ENCODE data around the gene TPP1. TPM values are rescaled to one million over a fixed set of nuclear protein-coding genes. Genes with fewer than 3 reads are reported as not detected.

Gene TPP1
- total RNA-seq, 1 donor from 2014 or later = 101 TPM

DNA sequence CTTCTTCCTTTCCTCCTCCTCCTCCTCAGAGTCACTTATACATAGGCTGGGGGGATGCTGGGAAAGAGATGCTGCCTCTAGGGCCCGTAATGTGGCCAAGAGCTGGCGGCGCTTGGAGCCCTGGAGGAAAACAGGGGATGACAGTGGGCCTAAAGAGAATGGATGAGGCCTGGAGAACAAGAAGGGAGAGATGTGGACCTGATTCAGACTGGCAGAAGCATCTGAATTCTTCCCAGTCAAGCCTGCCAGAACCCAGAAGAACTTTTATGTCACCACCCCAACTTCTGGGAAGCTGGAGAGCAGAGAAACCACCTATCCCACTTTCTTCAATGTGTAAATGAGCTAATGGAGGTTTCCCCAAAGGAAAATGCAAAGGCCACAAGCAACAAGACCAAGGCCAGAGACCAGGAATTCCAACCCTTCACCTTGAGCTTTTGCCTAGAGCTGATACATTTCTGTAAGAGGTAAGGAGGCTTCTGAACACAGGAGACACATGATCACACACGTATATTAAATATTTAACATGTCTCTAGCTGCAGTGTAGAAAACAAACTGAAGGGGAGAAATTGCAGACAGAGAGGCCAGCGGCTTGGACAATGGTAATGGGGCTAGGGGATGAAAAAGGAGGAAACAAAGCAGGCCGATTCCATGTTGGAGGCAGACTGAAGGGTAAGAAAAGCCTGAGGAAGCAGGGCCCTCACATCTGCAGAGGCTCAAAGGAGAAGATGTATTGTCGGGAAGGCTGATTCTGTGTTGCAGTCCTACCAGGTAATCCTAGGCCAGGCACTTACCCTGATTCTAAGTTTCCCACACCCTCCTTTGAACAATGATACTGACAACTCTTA, 16.9 kb downstream of the TPP1 start:
- H3K4me1 Mint-ChIP-seq (ENCODE audit: low read depth) = peaks cover 7% of the 10 kb centered on the region
- H3K36me3 Mint-ChIP-seq (ENCODE audit: low read depth) = peaks cover 21% of the 10 kb centered on the region
- no peaks in the 10 kb centered on the region for H3K9me3 Mint-ChIP-seq (ENCODE audit: low read depth)
- DNase-seq (ENCODE audit: low spot score) = no peak
- no peak overlapping the region for H3K4me3 Mint-ChIP-seq (ENCODE audit: unreplicated experiment)
- no peaks in the 10 kb centered on the region for H3K27me3 Mint-ChIP-seq (ENCODE audit: low read depth)
- no peak for TF ChIP-seq CTCF (IDR thresholded peaks at IDR 0.05)
- H3K27ac Mint-ChIP-seq (ENCODE audit: unreplicated experiment) = peak overlapping the region; percentile 62

DNA sequence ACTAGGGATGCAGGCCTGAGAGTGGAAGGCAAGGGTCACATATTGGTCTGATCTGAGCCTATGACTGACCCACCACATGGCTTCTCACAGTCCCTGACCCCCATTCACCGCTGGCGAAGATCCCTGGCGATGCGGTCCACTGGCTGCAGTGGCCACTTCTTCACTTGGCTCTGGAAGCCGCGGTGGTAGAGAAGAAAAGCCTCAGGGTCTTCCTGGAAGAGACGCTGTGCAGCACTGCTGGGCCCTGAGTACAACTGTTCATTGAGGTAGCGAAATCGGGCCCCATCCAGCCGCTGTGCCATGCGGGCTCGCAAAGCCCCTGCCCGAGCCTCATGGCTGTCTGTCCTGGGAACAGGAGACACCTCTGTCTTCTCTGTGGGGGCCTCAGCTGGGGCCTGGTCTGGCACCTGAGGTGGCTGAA, 18.2 kb downstream of the TPP1 start:
- Mint-ChIP-seq H3K27ac (ENCODE audit: unreplicated experiment) (no peak overlapping the region), H3K36me3 (ENCODE audit: low read depth) (peaks cover 22% of the 10 kb centered on the region), H3K4me3 (ENCODE audit: unreplicated experiment) (no peak overlapping the region)

GRCh38 chr11:6599881-6600390, 19.3 kb downstream of the TPP1 start:
- Mint-ChIP-seq H3K27ac (ENCODE audit: unreplicated experiment) (no peak overlapping the region), H3K4me3 (ENCODE audit: unreplicated experiment) (no peak overlapping the region), H3K9me3 (ENCODE audit: low read depth) (no peaks in the 10 kb centered on the region), H3K4me1 (ENCODE audit: low read depth) (peaks cover 7% of the 10 kb centered on the region), H3K36me3 (ENCODE audit: low read depth) (peaks cover 22% of the 10 kb centered on the region), H3K27me3 (ENCODE audit: low read depth) (no peaks in the 10 kb centered on the region)
- no peak for DNase-seq (ENCODE audit: low spot score)
- no peak for TF ChIP-seq CTCF (IDR thresholded peaks at IDR 0.05)

More for the DNA sequence above, 18.2 kb downstream of the TPP1 start:
- H3K4me1 Mint-ChIP-seq (ENCODE audit: low read depth) = peaks cover 7% of the 10 kb centered on the region
- no peak for DNase-seq (ENCODE audit: low spot score)
- no peaks in the 10 kb centered on the region for H3K9me3 Mint-ChIP-seq (ENCODE audit: low read depth)
- no peaks in the 10 kb centered on the region for H3K27me3 Mint-ChIP-seq (ENCODE audit: low read depth)
- TF ChIP-seq CTCF (IDR thresholded peaks at IDR 0.05) = no peak

DNA sequence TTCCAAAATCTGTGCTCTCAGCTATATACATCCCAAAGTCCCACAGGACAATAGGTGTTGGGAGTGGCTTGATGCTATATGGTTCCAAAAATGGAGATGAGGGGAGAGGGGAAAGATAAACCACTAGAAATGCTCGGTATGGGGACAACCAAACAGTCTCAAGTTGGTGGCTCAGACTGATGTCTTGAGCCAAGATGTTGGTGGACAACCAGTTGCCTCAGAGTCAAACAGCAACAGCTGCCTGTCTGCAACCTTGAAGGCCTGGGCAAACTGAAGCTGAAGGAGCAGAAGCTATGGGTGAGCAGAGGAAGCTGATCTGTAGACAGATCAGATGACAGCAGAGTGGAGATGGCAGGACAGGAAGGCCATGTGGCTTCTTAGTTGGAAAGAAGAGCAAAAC, 19.8 kb downstream of the TPP1 start:
- peaks cover 7% of the 10 kb centered on the region for H3K4me1 Mint-ChIP-seq (ENCODE audit: low read depth)
- no peak overlapping the region for H3K4me3 Mint-ChIP-seq (ENCODE audit: unreplicated experiment)
- no peak overlapping the region for H3K27ac Mint-ChIP-seq (ENCODE audit: unreplicated experiment)
- DNase-seq (ENCODE audit: low spot score) = no peak
- H3K27me3 Mint-ChIP-seq (ENCODE audit: low read depth) = no peaks in the 10 kb centered on the region
- H3K36me3 Mint-ChIP-seq (ENCODE audit: low read depth) = peaks cover 24% of the 10 kb centered on the region
- no peak for TF ChIP-seq CTCF (IDR thresholded peaks at IDR 0.05)
- no peaks in the 10 kb centered on the region for H3K9me3 Mint-ChIP-seq (ENCODE audit: low read depth)

DNA sequence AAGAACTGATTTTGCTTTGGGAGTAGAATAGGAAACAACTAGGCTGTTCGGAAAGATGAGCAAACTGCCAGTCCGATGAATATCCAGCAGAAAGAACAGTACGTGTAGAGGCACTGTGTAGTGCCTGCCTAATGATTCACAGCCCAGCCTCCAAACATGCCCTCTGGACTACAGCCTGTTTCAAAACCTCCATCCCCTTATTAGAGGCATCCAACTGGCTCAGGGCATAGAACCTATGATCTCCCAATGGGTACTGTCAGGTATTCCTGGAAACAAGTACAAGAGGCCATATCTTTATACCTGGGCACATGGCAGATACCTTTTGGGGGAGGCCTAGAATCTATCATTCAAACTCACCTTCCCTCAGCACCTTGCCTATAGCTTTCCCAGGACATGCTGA, 20.7 kb downstream of the TPP1 start:
- peaks cover 11% of the 10 kb centered on the region for H3K4me1 Mint-ChIP-seq (ENCODE audit: low read depth)
- TF ChIP-seq CTCF (IDR thresholded peaks at IDR 0.05) = no peak
- no peak overlapping the region for H3K4me3 Mint-ChIP-seq (ENCODE audit: unreplicated experiment)
- no peak for DNase-seq (ENCODE audit: low spot score)
- H3K9me3 Mint-ChIP-seq (ENCODE audit: low read depth) = no peaks in the 10 kb centered on the region
- peaks cover 28% of the 10 kb centered on the region for H3K36me3 Mint-ChIP-seq (ENCODE audit: low read depth)
- no peak overlapping the region for H3K27ac Mint-ChIP-seq (ENCODE audit: unreplicated experiment)
- H3K27me3 Mint-ChIP-seq (ENCODE audit: low read depth) = no peaks in the 10 kb centered on the region

Data from chondrocyte (in vitro differentiated cells).